Panc1 (cell line): ENCODE measurements around the gene INSYN2B.

Experiments
- CTCF ChIP-seq: fragments of 450-650 bp; IDR thresholded peaks from 2 replicates; pipeline ENCODE4 v1.5.1; 2017; ENCODE audit warnings: mild to moderate bottlenecking
- POLR2AphosphoS5 ChIP-seq: IDR thresholded peaks from 2 replicates; pipeline ENCODE4 v1.6.1; 2012; ENCODE audit warnings: mild to moderate bottlenecking, low read depth, low read length, moderate library complexity

DNA sequence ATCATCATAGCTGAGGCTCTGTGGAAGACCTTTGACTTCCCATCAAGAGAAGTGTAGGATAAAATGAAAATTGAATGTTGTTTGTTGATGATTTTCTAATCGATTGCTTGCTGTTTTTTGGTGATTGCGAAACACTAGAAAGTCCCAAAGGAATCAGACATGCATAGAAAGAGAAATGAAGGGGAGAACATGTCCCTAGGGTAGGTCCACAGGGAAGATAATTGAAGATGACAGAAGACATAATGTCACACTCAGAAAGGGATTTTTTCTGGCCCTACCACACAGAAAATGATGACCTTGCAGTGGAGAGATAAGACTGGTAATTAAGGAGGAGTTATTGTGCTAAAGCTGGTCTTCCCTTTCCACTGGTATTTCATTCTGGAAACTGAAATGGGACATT, 62.8 kb downstream of the INSYN2B start:
- no peak for TF ChIP-seq CTCF
- no peak for TF ChIP-seq POLR2AphosphoS5
